ENCODE data around the gene OR6M1.

Gene OR6M1

GRCh38 chr11:123806249-123806648 is at the start of gene OR6M1:
OR6M1 (minus strand) TSS chr11:123806349; CDS start chr11:123806349, 0 bp downstream.
- DNase-seq, result no peak

- no peak for DNase-seq
These were observed 46.9 kb upstream of the OR6M1 start for GRCh38 chr11:123853038-123853437.

GRCh38 chr11:123852321-123852720 is 46.2 kb upstream of the OR6M1 start:
- DNase-seq, result no peak

- no peak for DNase-seq
These were observed 45.0 kb upstream of the OR6M1 start for GRCh38 chr11:123851110-123851509.

GRCh38 chr11:123841174-123841573 is 35.0 kb upstream of the OR6M1 start:
- no peak for DNase-seq

- no peak for DNase-seq
These were observed 33.0 kb upstream of the OR6M1 start for GRCh38 chr11:123839131-123839530.

GRCh38 chr11:123838659-123839058 is 32.5 kb upstream of the OR6M1 start:
- no peak for DNase-seq

- no peak for DNase-seq
These were observed 32.0 kb upstream of the OR6M1 start for GRCh38 chr11:123838199-123838598.

- DNase-seq, result no peak
These were observed 26.9 kb upstream of the OR6M1 start for GRCh38 chr11:123833095-123833494.

GRCh38 chr11:123829745-123830144 is 23.6 kb upstream of the OR6M1 start:
- no peak for DNase-seq

GRCh38 chr11:123822599-123822998 is 16.4 kb upstream of the OR6M1 start:
- DNase-seq, result no peak

GRCh38 chr11:123822032-123822431 is 15.9 kb upstream of the OR6M1 start:
- DNase-seq, result no peak

GRCh38 chr11:123815122-123815521 is 9.0 kb upstream of the OR6M1 start:
- no peak for DNase-seq

- no peak for DNase-seq
These were observed 4.4 kb downstream of the OR6M1 start for GRCh38 chr11:123801765-123802164.

- DNase-seq, result no peak
These were observed 6.1 kb downstream of the OR6M1 start for GRCh38 chr11:123800036-123800435.

- DNase-seq, result no peak
These were observed 6.7 kb downstream of the OR6M1 start for GRCh38 chr11:123799438-123799837.

GRCh38 chr11:123798513-123799252 is 7.5 kb downstream of the OR6M1 start:
- DNase-seq, result no peak

GRCh38 chr11:123798079-123798478 is 8.1 kb downstream of the OR6M1 start:
- no peak for DNase-seq

- no peak for DNase-seq
These were observed 8.6 kb downstream of the OR6M1 start for GRCh38 chr11:123797541-123797940.

- no peak for DNase-seq
These were observed 9.0 kb downstream of the OR6M1 start for GRCh38 chr11:123797114-123797513.

GRCh38 chr11:123796226-123796625 is 9.9 kb downstream of the OR6M1 start:
- no peak for DNase-seq

- no peak for DNase-seq
These were observed 22.6 kb downstream of the OR6M1 start for GRCh38 chr11:123783536-123783935.

GRCh38 chr11:123778511-123778910 is 27.6 kb downstream of the OR6M1 start:
- DNase-seq, result no peak

- no peak for DNase-seq
These were observed 30.2 kb downstream of the OR6M1 start for GRCh38 chr11:123775715-123776549.
